Activated CD4-positive, alpha-beta memory T cell treated with anti-CD3 and anti-CD28 coated beads for 36 hours (primary cell): ENCODE measurements around the gene IFT25. TPM values are rescaled to one million over a fixed set of nuclear protein-coding genes. Genes with fewer than 3 reads are reported as not detected.
"Not testable (repeated sequence)": the region's sequence is repeated elsewhere in the genome, so short reads cannot be mapped to it uniquely, and the experiment has no call there.

ENCODE experiments used
- CTCF ChIA-PET: fragments of 350-600 bp; sonication (Branson Sonifier 250); formaldehyde crosslinking; loops from one replicate; lab custom pipeline; 2021; ENCODE audit warnings: antibody characterized with exemption, inconsistent platforms; lab: Charles Lee
- POLR2A ChIA-PET: fragments of 350-600 bp; sonication (Branson Sonifier 250); formaldehyde crosslinking; loops from one replicate; lab custom pipeline; 2021; ENCODE audit warnings: antibody characterized with exemption; lab: Charles Lee
- DNase-seq: peaks from one replicate; pipeline ENCODE4 v3.0.0-alpha.2; 2020
- H3K27ac Mint-ChIP-seq: one replicate; pipeline ENCODE4 v1.8.0; 2021; ENCODE audit warnings: mixed read lengths
- H3K27me3 Mint-ChIP-seq: one replicate; pipeline ENCODE4 v1.8.0; 2021; ENCODE audit warnings: mixed read lengths
- H3K36me3 Mint-ChIP-seq: one replicate; pipeline ENCODE4 v1.8.0; 2021; ENCODE audit warnings: mixed read lengths
- H3K4me1 Mint-ChIP-seq: one replicate; pipeline ENCODE4 v1.8.0; 2021; ENCODE audit warnings: low read depth, mixed read lengths
- H3K4me3 Mint-ChIP-seq: one replicate; pipeline ENCODE4 v1.8.0; 2021; ENCODE audit warnings: mild to moderate bottlenecking, mixed read lengths
- H3K9me3 Mint-ChIP-seq: one replicate; pipeline ENCODE4 v1.8.0; 2021; ENCODE audit warnings: mixed read lengths
- intact Hi-C: fragments of 100-400 bp; cut with micrococcal nuclease; formaldehyde crosslinking; loops from one replicate; pipeline ENCODE4 v1.15.1; 2023
- total RNA-seq, 2 experiments: library from RNA; stranded (reverse); gene quantifications; one replicate each; pipeline ENCODE4 v1.2.3, GENCODE V29; 2021

IFT25 gene
- total RNA-seq, 2 experiments from 2014 or later, result 52.5 to 60.3 TPM

GRCh38 chr1:53894644-53895043 is 50.9 kb downstream of the IFT25 start:
- no peak for DNase-seq
- H3K36me3 Mint-ChIP-seq, result no peaks in the 10 kb centered on the region
- ChIA-PET CTCF (interaction anchor here (0.7 to 1.8 kb wide), 3 partner anchors 12 to 65 kb away, joined by 3 to 5 read pairs (median 3); no protein-coding TSS in a partner anchor), POLR2A (no interaction called here)
- peaks cover 7% of the 10 kb centered on the region for H3K27me3 Mint-ChIP-seq
- H3K4me1 Mint-ChIP-seq, result peaks cover 17% of the 10 kb centered on the region
- H3K4me3 Mint-ChIP-seq, result no peak overlapping the region
- no peak overlapping the region for H3K27ac Mint-ChIP-seq
- intact Hi-C loops, result no loop called here
- no peaks in the 10 kb centered on the region for H3K9me3 Mint-ChIP-seq

- intact Hi-C loops, result no loop called here
- Mint-ChIP-seq H3K27ac (no peak within 1 kb of the TSS), H3K4me1 (peaks cover 17% of the 10 kb centered on the region), H3K36me3 (no peaks in the 10 kb centered on the region), H3K27me3 (peaks cover 7% of the 10 kb centered on the region), H3K4me3 (no peak within 1 kb of the TSS), H3K9me3 (no peaks in the 10 kb centered on the region)
- peak; percentile 30 for DNase-seq
- ChIA-PET CTCF (interaction anchor here (0.7 kb wide), 1 partner anchor 65 kb away, joined by 3 read pairs; no protein-coding TSS in a partner anchor), POLR2A (no interaction called here)
These were observed 51.4 kb downstream of the IFT25 start, which contains the start of gene DIO1 for GRCh38 chr1:53893999-53894636. Gene DIO1 (plus strand): TSS chr1:53894187. CDS start chr1:53894211, 24 bp downstream.

- ChIA-PET POLR2A (no interaction called here), CTCF (interaction anchor here (1.1 kb wide), 1 partner anchor 14 kb away, joined by 3 read pairs; no protein-coding TSS in a partner anchor)
- peaks cover 26% of the 10 kb centered on the region for H3K4me1 Mint-ChIP-seq
- peaks cover 7% of the 10 kb centered on the region for H3K27me3 Mint-ChIP-seq
- no peaks in the 10 kb centered on the region for H3K36me3 Mint-ChIP-seq
- H3K27ac Mint-ChIP-seq, result no peak overlapping the region
- H3K9me3 Mint-ChIP-seq, result no peaks in the 10 kb centered on the region
- no peak for DNase-seq
- H3K4me3 Mint-ChIP-seq, result no peak overlapping the region
- intact Hi-C loops, result no loop called here
These were observed 52.6 kb downstream of the IFT25 start for GRCh38 chr1:53892911-53893310.

GRCh38 chr1:53891678-53892077 is 53.8 kb downstream of the IFT25 start:
- ChIA-PET POLR2A (no interaction called here), CTCF (no interaction called here)
- intact Hi-C loops, result no loop called here

GRCh38 chr1:53891018-53891417 is 54.5 kb downstream of the IFT25 start:
- peaks cover 6% of the 10 kb centered on the region for H3K36me3 Mint-ChIP-seq
- H3K27me3 Mint-ChIP-seq, result peaks cover 7% of the 10 kb centered on the region
- H3K4me1 Mint-ChIP-seq, result peaks cover 28% of the 10 kb centered on the region
- H3K4me3 Mint-ChIP-seq, result no peak overlapping the region
- no peaks in the 10 kb centered on the region for H3K9me3 Mint-ChIP-seq
- no peak for DNase-seq
- H3K27ac Mint-ChIP-seq, result no peak overlapping the region
- intact Hi-C loops, result no loop called here
- CTCF ChIA-PET, result interaction anchor here (1.0 to 1.2 kb wide), 2 partner anchors 13 to 55 kb away, joined by 3 to 7 read pairs; partner anchors contain the start of genes IFT25 and LRRC42
- POLR2A ChIA-PET, result no interaction called here

More at GRCh38 chr1:53891678-53892077, 53.8 kb downstream of the IFT25 start:
- Mint-ChIP-seq H3K27me3 (peaks cover 7% of the 10 kb centered on the region), H3K4me3 (no peak overlapping the region), H3K27ac (no peak overlapping the region), H3K9me3 (no peaks in the 10 kb centered on the region), H3K4me1 (peaks cover 27% of the 10 kb centered on the region), H3K36me3 (peaks cover 4% of the 10 kb centered on the region)
- no peak for DNase-seq

- intact Hi-C loops, result loop anchor here (1.0 kb wide), 3 partner anchors 29 to 163 kb away; partner anchors contain the start of genes IFT25, TCEANC2 and TMEM59
- H3K9me3 Mint-ChIP-seq, result no peaks in the 10 kb centered on the region
- H3K4me1 Mint-ChIP-seq, result peaks cover 29% of the 10 kb centered on the region
- peak overlapping the region; percentile 99 for H3K27ac Mint-ChIP-seq
- peak overlapping the region; percentile 96 for H3K4me3 Mint-ChIP-seq
- peak; percentile 54 for DNase-seq
- POLR2A ChIA-PET, result interaction anchor here (0.8 to 2.1 kb wide), 2 partner anchors 30 to 55 kb away, joined by 4 to 15 read pairs; partner anchors contain the start of genes IFT25 and LRRC42
- peaks cover 3% of the 10 kb centered on the region for H3K27me3 Mint-ChIP-seq
- CTCF ChIA-PET, result interaction anchor here (1.0 to 1.2 kb wide), 3 partner anchors 12 to 58 kb away, joined by 3 to 7 read pairs (median 3); partner anchors contain the start of genes IFT25 and LRRC42
- H3K36me3 Mint-ChIP-seq, result peaks cover 9% of the 10 kb centered on the region
These were observed 55.0 kb downstream of the IFT25 start for GRCh38 chr1:53890522-53890941.

- Mint-ChIP-seq H3K4me3 (peak within 1 kb of the TSS; percentile 96), H3K36me3 (peaks cover 9% of the 10 kb centered on the region), H3K27ac (peak within 1 kb of the TSS; percentile 99), H3K9me3 (no peaks in the 10 kb centered on the region), H3K27me3 (no peaks in the 10 kb centered on the region), H3K4me1 (peaks cover 29% of the 10 kb centered on the region)
- DNase-seq, result peak; percentile 93
- ChIA-PET POLR2A (interaction anchor here (0.8 to 2.1 kb wide), 2 partner anchors 29 to 56 kb away, joined by 4 to 15 read pairs; partner anchors contain the start of genes IFT25 and LRRC42), CTCF (interaction anchor here (1.0 to 1.2 kb wide), 3 partner anchors 11 to 59 kb away, joined by 3 to 6 read pairs (median 3); partner anchors contain the start of gene IFT25)
- intact Hi-C loops, result loop anchor here (1.0 kb wide), 4 partner anchors 30 to 164 kb away; partner anchors contain the start of genes IFT25, NDC1, TCEANC2 and TMEM59
These were observed 55.9 kb downstream of the IFT25 start, which contains the start of gene YIPF1 for GRCh38 chr1:53889304-53890298. Gene YIPF1 (minus strand): TSS chr1:53889797. CDS start chr1:53888937, 860 bp downstream.

- Mint-ChIP-seq H3K4me3 (peak overlapping the region; percentile 96), H3K27ac (peak overlapping the region; percentile 99), H3K27me3 (no peaks in the 10 kb centered on the region), H3K9me3 (no peaks in the 10 kb centered on the region), H3K36me3 (peaks cover 10% of the 10 kb centered on the region), H3K4me1 (peaks cover 29% of the 10 kb centered on the region)
- no peak for DNase-seq
- POLR2A ChIA-PET, result interaction anchor here (2.1 kb wide), 1 partner anchor 57 kb away, joined by 15 read pairs; the partner anchor contains the start of genes IFT25 and LRRC42
- CTCF ChIA-PET, result interaction anchor here (0.6 kb wide), 1 partner anchor 71 kb away, joined by 3 read pairs; no protein-coding TSS in a partner anchor
- intact Hi-C loops, result loop anchor here (1.0 kb wide), 1 partner anchor 50 kb away; the partner anchor contains the start of gene NDC1
These were observed 56.8 kb downstream of the IFT25 start for GRCh38 chr1:53888681-53889080.

GRCh38 chr1:53883600-53883999 is 61.9 kb downstream of the IFT25 start:
- intact Hi-C loops, H3K27me3 Mint-ChIP-seq, H3K4me1 Mint-ChIP-seq, H3K4me3 Mint-ChIP-seq, H3K27ac Mint-ChIP-seq, H3K9me3 Mint-ChIP-seq, DNase-seq: not testable (repeated sequence)
- H3K36me3 Mint-ChIP-seq, result peaks cover 33% of the 10 kb centered on the region
- CTCF ChIA-PET, result interaction anchor here (1.7 to 2.2 kb wide), 2 partner anchors 12 to 75 kb away, joined by 5 to 7 read pairs; no protein-coding TSS in a partner anchor
- POLR2A ChIA-PET, result interaction anchor here (1.0 kb wide), 1 partner anchor 62 kb away, joined by 3 read pairs; the partner anchor contains the start of gene IFT25

GRCh38 chr1:53881853-53882252 is 63.6 kb downstream of the IFT25 start:
- intact Hi-C loops, POLR2A ChIA-PET, H3K9me3 Mint-ChIP-seq, DNase-seq, H3K27me3 Mint-ChIP-seq, H3K4me1 Mint-ChIP-seq, H3K4me3 Mint-ChIP-seq, H3K27ac Mint-ChIP-seq: not testable (repeated sequence)
- H3K36me3 Mint-ChIP-seq, result peaks cover 38% of the 10 kb centered on the region
- CTCF ChIA-PET, result interaction anchor here (1.4 to 5.2 kb wide), 5 partner anchors 13 to 77 kb away, joined by 3 to 78 read pairs (median 5); no protein-coding TSS in a partner anchor
